Mucosa of rectum (tissue), 2 donors: ENCODE results near the gene MINDY3.

ENCODE experiments used
- H3K27ac ChIP-seq, 2 donors: one replicate each; pipeline ENCODE4 v1.7.0; 2013; ENCODE audit warnings: inconsistent platforms in 2 of 2, low read depth in 2 of 2, low read length in 2 of 2
- H3K27me3 ChIP-seq, 2 donors: one replicate each; pipeline ENCODE4 v1.7.0; 2013; ENCODE audit warnings: low read length in 2 of 2; ENCODE audit not compliant: control insufficient read depth in 2 of 2, insufficient read depth in 2 of 2
- H3K36me3 ChIP-seq, 2 donors: one replicate each; pipeline ENCODE4 v1.7.0; 2013; ENCODE audit warnings: low read length in 2 of 2; ENCODE audit not compliant: control insufficient read depth in 2 of 2, insufficient read depth in 2 of 2
- H3K4me1 ChIP-seq, 2 donors: one replicate each; pipeline ENCODE4 v1.7.0; 2013; ENCODE audit warnings: low read length in 2 of 2, mild to moderate bottlenecking in 1 of 2; ENCODE audit not compliant: control insufficient read depth in 2 of 2, insufficient read depth in 2 of 2
- H3K4me3 ChIP-seq, 2 donors: one replicate each; pipeline ENCODE4 v1.7.0; 2013; ENCODE audit warnings: low read length in 2 of 2
- H3K9ac ChIP-seq, 2 donors: one replicate each; pipeline ENCODE4 v1.7.0; 2013; ENCODE audit warnings: low read length in 2 of 2, low read depth in 1 of 2, mild to moderate bottlenecking in 1 of 2
- H3K9me3 ChIP-seq, 2 donors: one replicate each; pipeline ENCODE4 v1.7.0; 2013; ENCODE audit warnings: low read length in 2 of 2; ENCODE audit not compliant: control insufficient read depth in 2 of 2
- donor health status: healthy.
- donor health status: Normal muscosa, but diverticular disease.

The MINDY3 gene

GRCh38 chr10:15796762-15797161 is 63.5 kb downstream of the MINDY3 start:
- Histone ChIP-seq H3K36me3 (peaks cover 13 to 15% of the 10 kb centered on the region in 2 donors), H3K27me3 (no peaks in the 10 kb centered on the region), H3K27ac (no peak overlapping the region), H3K9me3 (no peaks in the 10 kb centered on the region), H3K4me3 (no peak overlapping the region), H3K9ac (no peak overlapping the region), H3K4me1 (peaks cover 0 to 12% of the 10 kb centered on the region in 2 donors)

DNA sequence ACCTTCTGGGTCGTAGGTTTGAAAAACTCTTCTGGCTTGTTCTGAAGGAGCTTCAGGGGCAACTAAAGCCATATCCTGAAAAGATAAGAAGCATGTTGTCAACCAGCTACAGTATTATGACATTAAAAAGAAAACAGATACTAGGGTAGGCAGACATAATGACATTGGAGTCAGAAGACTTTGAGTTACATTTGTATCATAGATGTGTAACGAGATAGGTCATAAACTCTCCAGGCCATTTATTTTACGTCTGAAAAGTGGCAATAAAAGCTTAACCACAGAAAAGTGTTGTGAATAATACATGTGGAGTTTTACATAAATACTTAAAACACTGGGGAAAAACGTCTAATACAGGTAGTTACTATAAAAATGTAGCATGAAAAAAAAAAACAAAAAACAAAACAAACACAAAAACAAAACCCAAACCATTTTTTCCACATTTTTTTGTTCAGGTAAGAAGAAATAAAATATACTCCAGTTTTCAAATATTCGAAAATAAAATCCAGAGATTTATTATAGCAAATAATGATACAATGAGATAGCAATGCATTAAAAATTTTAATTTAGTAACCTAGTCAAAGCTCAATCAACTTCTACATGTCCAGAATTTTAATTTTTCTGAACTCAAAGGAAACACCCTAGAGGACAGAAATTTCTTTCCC is 64.1 kb downstream of the MINDY3 start:
- no peak overlapping the region for H3K4me3 ChIP-seq

DNA sequence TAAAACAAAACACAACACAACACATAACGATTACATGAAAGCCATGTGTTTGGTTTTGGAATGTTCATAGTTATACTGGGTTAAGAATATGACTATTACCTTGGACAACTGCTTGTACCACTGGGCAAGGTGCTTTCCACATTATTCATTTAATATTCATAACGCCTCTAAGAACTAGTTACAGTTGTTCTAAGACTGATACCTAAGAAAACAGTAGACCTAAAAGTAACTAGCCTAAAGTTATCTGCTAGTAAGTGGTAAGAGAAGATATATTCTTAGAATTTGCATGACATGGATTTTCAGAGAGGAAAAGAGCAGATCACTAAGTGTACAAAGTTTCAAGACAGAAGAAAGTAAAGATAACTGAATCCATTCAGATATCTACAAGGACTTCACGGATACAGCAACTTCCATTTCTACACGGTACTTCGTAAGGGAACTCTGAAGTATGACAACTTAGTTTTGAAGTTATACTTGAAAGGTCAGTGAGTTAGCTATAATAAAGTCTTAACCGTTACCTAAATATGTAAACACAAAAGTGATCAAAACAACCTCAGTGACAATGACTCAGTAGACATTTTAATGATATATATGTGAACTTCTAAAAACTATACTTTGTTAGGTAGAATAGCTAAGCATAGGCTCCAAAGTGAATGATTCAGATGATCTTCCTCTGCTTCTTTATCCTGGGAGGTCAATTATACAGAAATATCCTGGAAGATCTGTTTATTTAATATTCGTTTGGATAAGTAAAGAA is 65.1 kb downstream of the MINDY3 start:
- no peak overlapping the region for H3K9ac ChIP-seq
- peaks cover 0 to 12% of the 10 kb centered on the region in 2 donors for H3K4me1 ChIP-seq
- no peaks in the 10 kb centered on the region for H3K9me3 ChIP-seq
- no peak overlapping the region for H3K4me3 ChIP-seq
- no peak overlapping the region for H3K27ac ChIP-seq
- H3K36me3 ChIP-seq: peaks cover 5 to 6% of the 10 kb centered on the region in 2 donors
- H3K27me3 ChIP-seq: no peaks in the 10 kb centered on the region

More for the DNA sequence above, 64.1 kb downstream of the MINDY3 start:
- no peaks in the 10 kb centered on the region for H3K27me3 ChIP-seq
- no peak overlapping the region for H3K27ac ChIP-seq
- H3K36me3 ChIP-seq: peaks cover 9 to 13% of the 10 kb centered on the region in 2 donors
- H3K9me3 ChIP-seq: no peaks in the 10 kb centered on the region
- H3K4me1 ChIP-seq: peaks cover 0 to 12% of the 10 kb centered on the region in 2 donors
- H3K9ac ChIP-seq: no peak overlapping the region

DNA sequence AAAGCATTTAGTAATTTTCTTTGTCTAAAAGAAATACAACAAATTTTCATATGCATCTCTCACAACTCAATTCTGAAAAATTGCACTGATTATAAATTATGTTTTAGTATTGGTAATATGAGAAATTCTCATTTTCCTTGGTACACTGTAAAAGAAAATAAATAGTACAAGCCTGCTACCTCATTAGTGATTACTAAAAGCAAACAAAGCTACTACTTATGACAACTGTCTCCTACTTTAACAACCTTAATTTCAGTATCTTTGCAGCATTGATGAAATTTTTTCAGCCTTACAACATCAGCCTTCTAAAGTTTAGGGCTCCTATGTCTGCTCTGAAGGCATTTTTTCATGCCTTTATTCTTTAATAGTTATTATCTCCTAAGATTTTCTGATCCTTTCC is 65.7 kb downstream of the MINDY3 start:
- Histone ChIP-seq H3K9ac (no peak overlapping the region), H3K4me3 (no peak overlapping the region), H3K9me3 (no peaks in the 10 kb centered on the region), H3K27ac (no peak overlapping the region), H3K36me3 (peaks cover 4 to 5% of the 10 kb centered on the region in 2 donors), H3K4me1 (peaks cover 0 to 12% of the 10 kb centered on the region in 2 donors), H3K27me3 (no peaks in the 10 kb centered on the region)

DNA sequence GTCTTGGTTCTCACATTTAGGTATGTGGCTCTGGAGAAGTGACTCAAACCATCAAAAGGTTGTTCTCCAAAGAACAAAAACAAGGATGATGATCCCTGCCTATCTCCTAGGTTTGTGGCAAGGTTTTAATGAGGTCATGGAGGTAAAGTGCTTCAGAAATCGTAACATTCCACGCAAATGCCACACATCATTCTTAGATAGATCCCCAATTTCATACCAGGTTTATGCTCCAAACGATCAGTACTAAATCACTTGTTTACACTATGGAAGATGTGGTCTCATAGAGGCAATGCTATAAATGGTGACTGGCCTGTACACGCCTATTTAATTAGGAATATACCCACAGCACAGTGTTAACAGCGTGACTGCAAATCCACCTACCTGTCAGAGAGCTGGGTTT is 66.6 kb downstream of the MINDY3 start:
- Histone ChIP-seq H3K4me1 (peaks cover 0 to 12% of the 10 kb centered on the region in 2 donors), H3K9me3 (no peaks in the 10 kb centered on the region), H3K27me3 (no peaks in the 10 kb centered on the region), H3K4me3 (no peak overlapping the region), H3K27ac (no peak overlapping the region), H3K9ac (no peak overlapping the region), H3K36me3 (peaks cover 4 to 10% of the 10 kb centered on the region in 2 donors)

DNA sequence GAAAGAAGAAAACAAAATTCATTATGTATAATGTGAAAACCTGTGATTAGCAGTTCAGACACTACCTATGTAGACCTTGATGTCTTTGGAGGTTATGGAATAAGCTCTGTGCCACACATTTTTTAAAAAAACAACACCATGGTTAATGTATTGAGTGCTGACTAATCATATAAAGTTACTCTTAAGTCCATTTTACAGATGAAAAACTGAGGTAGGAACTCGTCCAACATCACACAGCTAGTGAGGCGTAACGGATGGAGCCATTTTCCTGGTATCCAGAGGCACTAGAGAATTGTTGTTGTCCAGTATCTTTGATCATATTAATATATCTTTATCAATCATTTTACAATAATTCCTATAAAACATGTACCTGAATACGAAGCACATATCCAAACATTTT is 67.5 kb downstream of the MINDY3 start:
- Histone ChIP-seq H3K4me1 (peaks cover 0 to 12% of the 10 kb centered on the region in 2 donors), H3K9ac (no peak overlapping the region), H3K36me3 (peaks cover 4 to 11% of the 10 kb centered on the region in 2 donors), H3K27me3 (no peaks in the 10 kb centered on the region), H3K4me3 (no peak overlapping the region), H3K27ac (no peak overlapping the region), H3K9me3 (no peaks in the 10 kb centered on the region)

DNA sequence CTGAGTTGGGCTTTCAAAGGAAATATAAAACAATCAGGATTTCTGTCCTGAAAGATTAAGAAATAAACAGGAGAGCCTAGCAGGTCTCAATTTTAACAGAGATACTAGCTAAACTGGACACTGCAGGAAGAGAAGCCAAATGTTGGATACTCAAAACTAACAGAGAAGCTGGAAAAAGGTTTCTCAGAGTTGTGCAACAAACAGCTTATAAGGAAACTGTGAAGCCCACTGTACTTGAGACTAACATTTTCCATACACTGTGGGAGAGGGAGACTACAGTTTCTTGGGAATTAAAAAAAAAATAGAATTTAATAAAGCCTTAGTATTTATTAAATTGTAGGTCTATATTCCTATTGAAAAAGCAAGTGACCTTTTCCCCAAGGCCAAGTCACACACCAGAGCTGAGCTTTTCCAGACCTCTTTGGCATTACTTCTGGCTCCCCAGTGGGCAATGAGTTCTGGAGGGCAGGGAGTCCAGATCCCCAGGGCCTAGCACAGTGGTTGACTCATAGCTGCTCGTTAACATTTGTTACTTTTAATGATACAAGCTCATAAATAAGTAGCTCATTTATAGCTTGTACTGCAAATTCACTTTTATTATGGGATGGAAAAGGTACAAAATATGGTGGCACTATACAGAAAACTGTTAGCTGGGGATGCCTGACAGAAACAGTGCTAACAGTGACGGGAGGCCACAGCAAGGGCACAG is 68.3 kb downstream of the MINDY3 start:
- Histone ChIP-seq H3K27me3 (no peaks in the 10 kb centered on the region), H3K27ac (peak overlapping the region in 1 of 2 donors; percentile 30), H3K36me3 (peaks cover 6 to 18% of the 10 kb centered on the region in 2 donors), H3K9ac (no peak overlapping the region), H3K4me3 (no peak overlapping the region), H3K9me3 (no peaks in the 10 kb centered on the region), H3K4me1 (peaks cover 0 to 5% of the 10 kb centered on the region in 2 donors)

GRCh38 chr10:15789793-15790525 is 70.3 kb downstream of the MINDY3 start:
- peaks cover 16 to 23% of the 10 kb centered on the region in 2 donors for H3K36me3 ChIP-seq
- H3K27me3 ChIP-seq: no peaks in the 10 kb centered on the region
- H3K4me3 ChIP-seq: no peak overlapping the region
- H3K9me3 ChIP-seq: no peaks in the 10 kb centered on the region
- H3K27ac ChIP-seq: peak overlapping the region; percentile 19 to 68
- H3K9ac ChIP-seq: no peak overlapping the region
- H3K4me1 ChIP-seq: no peaks in the 10 kb centered on the region

GRCh38 chr10:15787426-15787825 is 72.9 kb downstream of the MINDY3 start:
- Histone ChIP-seq H3K27me3 (no peaks in the 10 kb centered on the region), H3K4me3 (no peak overlapping the region), H3K9ac (no peak overlapping the region), H3K9me3 (no peaks in the 10 kb centered on the region), H3K27ac (peak overlapping the region; percentile 56), H3K4me1 (no peaks in the 10 kb centered on the region), H3K36me3 (peaks cover 15 to 18% of the 10 kb centered on the region in 2 donors)
